Loucy (cell line): ENCODE measurements around the gene KCNC4.

Experiments
- H2AFZ ChIP-seq: fragments of 200-600 bp; sonication (generic); 2 replicates; pipeline ENCODE4 v1.6.0; 2016; ENCODE audit warnings: antibody characterized with exemption, mild to moderate bottlenecking, low read length, moderate library complexity
- H3F3A ChIP-seq: fragments of 200-600 bp; 2 replicates; pipeline ENCODE4 v1.6.0; 2016; ENCODE audit warnings: antibody characterized with exemption, low read depth, mild to moderate bottlenecking
- H3K27me3 ChIP-seq: fragments of 200-600 bp; sonication (generic); 2 replicates; pipeline ENCODE4 v1.6.1; 2014; ENCODE audit warnings: low read length, mild to moderate bottlenecking; ENCODE audit not compliant: insufficient read depth, poor library complexity, severe bottlenecking
- H3K36me3 ChIP-seq: fragments of 200-600 bp; sonication (generic); 2 replicates; pipeline ENCODE4 v1.6.1; 2016; ENCODE audit warnings: low read length; ENCODE audit not compliant: insufficient read depth
- H3K4me1 ChIP-seq: fragments of 200-600 bp; sonication (generic); 2 replicates; pipeline ENCODE4 v1.5.1; 2014; ENCODE audit warnings: low read length, mild to moderate bottlenecking; ENCODE audit not compliant: insufficient read depth, poor library complexity, severe bottlenecking
- H3K4me2 ChIP-seq: fragments of 200-600 bp; sonication (generic); 2 replicates; pipeline ENCODE4 v1.6.0; 2014; ENCODE audit warnings: antibody characterized with exemption, low read length, low read depth, mild to moderate bottlenecking; ENCODE audit not compliant: poor library complexity, severe bottlenecking
- H3K4me3 ChIP-seq: fragments of 200-600 bp; sonication (generic); 2 replicates; pipeline ENCODE4 v1.5.1; 2014; ENCODE audit warnings: low read length, mild to moderate bottlenecking, mixed read lengths; ENCODE audit not compliant: poor library complexity, severe bottlenecking
- H3K79me2 ChIP-seq: fragments of 200-600 bp; sonication (generic); 2 replicates; pipeline ENCODE4 v1.6.1; 2014; ENCODE audit warnings: low read length; ENCODE audit not compliant: insufficient read depth
- H3K9ac ChIP-seq: fragments of 200-600 bp; sonication (generic); 2 replicates; pipeline ENCODE4 v1.6.0; 2014; ENCODE audit warnings: mild to moderate bottlenecking, low read depth, low read length, moderate library complexity; ENCODE audit not compliant: poor library complexity, severe bottlenecking
- H3K9me2 ChIP-seq: fragments of 200-600 bp; sonication (generic); replicated peaks from 2 replicates; pipeline ENCODE4 v1.6.1; 2016; ENCODE audit warnings: low read depth, low read length, mixed read lengths
- H3K9me3 ChIP-seq: fragments of 200-600 bp; sonication (generic); 2 replicates; pipeline ENCODE4 v1.6.1; 2014; ENCODE audit warnings: mild to moderate bottlenecking, antibody characterized with exemption, low read length, low read depth; ENCODE audit not compliant: insufficient read depth
- H4K20me1 ChIP-seq: fragments of 200-600 bp; sonication (generic); 2 replicates; pipeline ENCODE4 v1.6.0; 2014; ENCODE audit warnings: antibody characterized with exemption, low read length, mild to moderate bottlenecking; ENCODE audit not compliant: insufficient read depth, poor library complexity, severe bottlenecking
- CTCF ChIP-seq: fragments of 200-600 bp; sonication (generic); conservative IDR thresholded peaks from 2 replicates; pipeline ENCODE4 v1.5.1; 2014; ENCODE audit warnings: mild to moderate bottlenecking, antibody characterized with exemption, low read length
- EZH2phosphoT487 ChIP-seq: fragments of 200-600 bp; IDR thresholded peaks from 2 replicates; pipeline ENCODE4 v1.6.1; 2018; ENCODE audit warnings: antibody characterized with exemption, mild to moderate bottlenecking, moderate library complexity, borderline replicate concordance

Gene KCNC4

GRCh38 chr1:110245876-110246620 lies 35.9 kb downstream of the KCNC4 start:
- Histone ChIP-seq H3K9me2 (no peaks in the 10 kb centered on the region), H3K4me2 (no peak overlapping the region), H3K36me3 (no peaks in the 10 kb centered on the region), H3K9me3 (no peaks in the 10 kb centered on the region), H3F3A (no peaks in the 10 kb centered on the region), H3K9ac (no peak overlapping the region), H3K79me2 (no peaks in the 10 kb centered on the region), H2AFZ (no peak overlapping the region), H3K4me3 (no peak overlapping the region), H3K4me1 (no peaks in the 10 kb centered on the region), H3K27me3 (no peaks in the 10 kb centered on the region), H4K20me1 (no peaks in the 10 kb centered on the region)
- TF ChIP-seq CTCF (no peak), EZH2phosphoT487 (no peak)

DNA sequence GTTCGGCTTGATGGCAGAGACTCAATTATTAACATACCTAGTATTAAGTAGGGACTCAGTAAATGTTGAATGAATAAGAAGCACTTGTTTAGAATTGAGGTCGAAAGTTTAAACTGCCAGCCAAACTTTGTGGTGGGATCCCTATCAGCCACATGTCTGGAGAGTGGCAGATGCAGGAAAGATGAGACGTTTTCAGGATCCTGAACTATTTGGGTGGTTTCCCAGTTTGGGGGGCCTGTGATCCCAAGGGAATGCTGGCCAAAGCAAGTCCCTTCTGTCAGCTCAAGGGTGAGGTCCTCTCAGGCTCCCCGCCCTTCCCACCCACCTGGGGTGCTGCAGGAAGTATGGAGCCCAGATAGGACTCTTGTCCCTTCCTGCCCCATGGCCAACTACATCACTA lies 38.6 kb downstream of the KCNC4 start:
- no peaks in the 10 kb centered on the region for H3F3A ChIP-seq

GRCh38 chr1:110249256-110249655 lies 39.1 kb downstream of the KCNC4 start:
- TF ChIP-seq EZH2phosphoT487: no peak
- no peak for TF ChIP-seq CTCF
- no peaks in the 10 kb centered on the region for H3K36me3 ChIP-seq
- H2AFZ ChIP-seq: no peak overlapping the region
- H3K9me3 ChIP-seq: no peaks in the 10 kb centered on the region
- no peaks in the 10 kb centered on the region for H3K9me2 ChIP-seq
- no peak overlapping the region for H3K9ac ChIP-seq
- H3F3A ChIP-seq: no peaks in the 10 kb centered on the region
- no peak overlapping the region for H3K4me3 ChIP-seq
- no peaks in the 10 kb centered on the region for H3K27me3 ChIP-seq
- no peak overlapping the region for H3K4me2 ChIP-seq
- H4K20me1 ChIP-seq: no peaks in the 10 kb centered on the region
- H3K79me2 ChIP-seq: no peaks in the 10 kb centered on the region
- H3K4me1 ChIP-seq: no peaks in the 10 kb centered on the region

More for the DNA sequence above, 38.6 kb downstream of the KCNC4 start:
- H2AFZ ChIP-seq: no peak overlapping the region
- no peaks in the 10 kb centered on the region for H3K4me1 ChIP-seq
- TF ChIP-seq CTCF: no peak
- TF ChIP-seq EZH2phosphoT487: no peak
- H3K9ac ChIP-seq: no peak overlapping the region
- H4K20me1 ChIP-seq: no peaks in the 10 kb centered on the region
- H3K9me2 ChIP-seq: no peaks in the 10 kb centered on the region
- no peak overlapping the region for H3K4me3 ChIP-seq
- H3K9me3 ChIP-seq: no peaks in the 10 kb centered on the region
- no peaks in the 10 kb centered on the region for H3K27me3 ChIP-seq
- H3K79me2 ChIP-seq: no peaks in the 10 kb centered on the region
- H3K36me3 ChIP-seq: no peaks in the 10 kb centered on the region
- H3K4me2 ChIP-seq: no peak overlapping the region
